A549 (cell line): ENCODE results near the gene SLC1A2. TPM values are rescaled to one million over a fixed set of nuclear protein-coding genes. Genes with fewer than 3 reads are reported as not detected.

Experiments
- ATAC-seq, 2 experiments: fragments of 200-7000 bp in 1 of 2; fragments of >200 bp in 1 of 2; cut with Nextera tagmentation in 1 of 2; cut with Tn5 transposase in 1 of 2; 3 replicates each; pipeline versions ENCODE4 v1.8.0 to v1.9.1; 2018 to 2020; ENCODE audit warnings: mild to moderate bottlenecking in 1 of 2, moderate library complexity in 1 of 2
- CTCF ChIA-PET: fragments of 300-600 bp; sonication (Branson Sonifier 250); formaldehyde crosslinking; extraction: SDS; loops from one replicate; lab custom pipeline; 2021; ENCODE audit warnings: antibody characterized with exemption, inconsistent platforms; lab: Yijun Ruan, JAX
- POLR2A ChIA-PET: fragments of 350-600 bp; formaldehyde crosslinking; extraction: SDS; loops from one replicate; lab custom pipeline; 2021; ENCODE audit warnings: antibody characterized with exemption, inconsistent platforms; lab: Yijun Ruan, JAX
- DNase-seq, 2 experiments: peaks; one replicate each; pipeline versions ENCODE4 v3.0.0 to v3.0.0-alpha.2; 2011 to 2016; ENCODE audit warnings: low read depth in 1 of 2, low spot score in 1 of 2
- FAIRE-seq: peaks from 2 replicates; lab custom pipeline; 2011; peaks lifted over from hg19 to GRCh38; lab: Jason Lieb, UNC
- H3K27ac ChIP-seq, 2 experiments: fragments of >200 bp; sonication (Bioruptor Twin); formaldehyde crosslinking; 3 replicates each; pipeline ENCODE4 v1.5.1; 2016 to 2017
- H3K4me1 ChIP-seq: fragments of >200 bp; sonication (Bioruptor Twin); formaldehyde crosslinking; 3 replicates; pipeline ENCODE4 v1.6.1; 2016
- H3K4me2 ChIP-seq: fragments of >200 bp; sonication (Bioruptor Twin); formaldehyde crosslinking; 3 replicates; pipeline ENCODE4 v1.6.1; 2016
- H3K4me3 ChIP-seq: fragments of >200 bp; sonication (Bioruptor Twin); formaldehyde crosslinking; 3 replicates; pipeline ENCODE4 v1.5.1; 2016
- H3K9me3 ChIP-seq: fragments of >200 bp; sonication (Bioruptor Twin); formaldehyde crosslinking; 3 replicates; pipeline ENCODE4 v1.6.1; 2016
- CEBPB ChIP-seq, 2 experiments: fragments of >200 bp in 1 of 2; sonication (Bioruptor Twin) in 1 of 2; formaldehyde crosslinking in 1 of 2; IDR thresholded peaks; 2 replicates each; pipeline ENCODE4 v1.6.1; 2012 to 2016
- CHD2 ChIP-seq: fragments of 150-350 bp; IDR thresholded peaks from 2 replicates; pipeline ENCODE4 v1.6.1; 2014; ENCODE audit warnings: low read length; ENCODE audit not compliant: partially characterized antibody
- EP300 ChIP-seq, 2 experiments: fragments of >200 bp; sonication (Bioruptor Twin); formaldehyde crosslinking; IDR thresholded peaks; 2 replicates in 1 of 2; 3 replicates in 1 of 2; pipeline ENCODE4 v1.6.1; 2016 to 2017
- FOSB ChIP-seq: fragments of 250-450 bp; sonication (Bioruptor Pico); IDR thresholded peaks from 2 replicates; pipeline ENCODE4 v1.5.0; 2020; ENCODE audit warnings: mild to moderate bottlenecking, moderate library complexity
- FOXS1 ChIP-seq: fragments of 250-450 bp; sonication (Bioruptor Pico); IDR thresholded peaks from 2 replicates; pipeline ENCODE4 v1.5.0; 2020; ENCODE audit warnings: mild to moderate bottlenecking, moderate library complexity
- HES2 ChIP-seq: fragments of >200 bp; sonication (Bioruptor Twin); formaldehyde crosslinking; IDR thresholded peaks from 2 replicates; pipeline ENCODE4 v1.6.1; 2016
- HEYL ChIP-seq: fragments of 250-450 bp; sonication (Bioruptor Pico); IDR thresholded peaks from 2 replicates; pipeline ENCODE4 v1.8.0; 2021; ENCODE audit warnings: mild to moderate bottlenecking, moderate library complexity
- HOXB5 ChIP-seq: fragments of 250-450 bp; sonication (Bioruptor Pico); IDR thresholded peaks from 2 replicates; pipeline ENCODE4 v1.5.0; 2020; ENCODE audit warnings: mild to moderate bottlenecking, moderate library complexity
- NFE2L2 ChIP-seq: fragments of 150-350 bp; conservative IDR thresholded peaks from 2 replicates; pipeline ENCODE4 v1.6.1; 2014; ENCODE audit warnings: low read length
- PBX3 ChIP-seq: IDR thresholded peaks from 2 replicates; pipeline ENCODE4 v1.6.1; 2012
- PHF8 ChIP-seq: fragments of 200-600 bp; sonication (generic); IDR thresholded peaks from 2 replicates; pipeline ENCODE4 v1.6.1; 2016; ENCODE audit warnings: low read depth, mild to moderate bottlenecking, antibody characterized with exemption, moderate library complexity, borderline replicate concordance
- RARB ChIP-seq: fragments of 250-450 bp; sonication (Bioruptor Pico); IDR thresholded peaks from 2 replicates; pipeline ENCODE4 v1.8.0; 2021; ENCODE audit warnings: mild to moderate bottlenecking, moderate library complexity
- RFX5 ChIP-seq: fragments of 450-650 bp; IDR thresholded peaks from 2 replicates; pipeline ENCODE4 v1.7.1; 2014; ENCODE audit warnings: antibody characterized with exemption, mild to moderate bottlenecking, moderate library complexity
- SREBF2 ChIP-seq: fragments of 450-650 bp; IDR thresholded peaks from 2 replicates; pipeline ENCODE4 v1.6.1; 2014; ENCODE audit warnings: mild to moderate bottlenecking, moderate library complexity
- TFCP2L1 ChIP-seq: fragments of 250-450 bp; sonication (Bioruptor Pico); IDR thresholded peaks from 2 replicates; pipeline ENCODE4 v1.5.0; 2021; ENCODE audit warnings: mild to moderate bottlenecking
- ZNF302 ChIP-seq: fragments of 250-450 bp; sonication (Bioruptor Pico); IDR thresholded peaks from 2 replicates; pipeline ENCODE4 v1.9.0; 2021; ENCODE audit warnings: inconsistent platforms, mild to moderate bottlenecking, moderate library complexity
- ZSCAN20 ChIP-seq: fragments of 250-450 bp; sonication (Bioruptor Pico); IDR thresholded peaks from 2 replicates; pipeline ENCODE4 v1.8.0; 2022; ENCODE audit warnings: mild to moderate bottlenecking, moderate library complexity
- WGBS: methylation state at CpG from one replicate; pipeline ENCODE4 v1.1.6; 2017; ENCODE audit errors: missing lambda C conversion rate; 5-methylcytosine and 5-hydroxymethylcytosine counted together
- polyA plus RNA-seq, 4 experiments: library from polyadenylated mRNA; depleted of rRNA in 3 of 4; stranded (reverse); fragments of >200 nt; fragmentation: RNase III in 1 of 4; extraction: RNeasy Plus Mini Kit Qiagen cat#74134 plus additional on column Dnase treatment in 1 of 4; gene quantifications; 2 replicates in 3 of 4; 3 replicates in 1 of 4; pipeline ENCODE4 v1.2.3, GENCODE V29; 2011 to 2017
- TF ChIP-seq, protein P1 (sequence below): fragments of 250-450 bp; sonication (Bioruptor Pico); IDR thresholded peaks from 2 replicates; pipeline ENCODE4 v1.5.0; 2021; ENCODE audit warnings: mild to moderate bottlenecking, moderate library complexity, borderline replicate concordance
- TF ChIP-seq, protein P2 (sequence below): fragments of 200-600 bp; sonication (generic); IDR thresholded peaks from 2 replicates; pipeline ENCODE4 v1.6.1; 2016; ENCODE audit warnings: antibody characterized with exemption, mild to moderate bottlenecking, moderate library complexity

Gene SLC1A2
- polyA plus RNA-seq, 2 of the 4 experiments (the other 2 are of a cell fraction): 0.01 to 0.14 TPM

GRCh38 chr11:35236667-35237003 lies 182.7 kb downstream of the SLC1A2 start:
- H3K4me2 ChIP-seq: no peak overlapping the region

GRCh38 chr11:35235936-35236666 lies 183.3 kb downstream of the SLC1A2 start:
- 63% methylated on average over 4 of the region's 4 CpGs for WGBS
- peak; percentile 27 to 42; a peak in 2 of 6 replicates for ATAC-seq
- 0 out of 3 replicates have a peak, but pooled peaks cover 3% of the 10 kb centered on the region for H3K9me3 ChIP-seq
- DNase-seq: peak; percentile 8 to 54
- no peak overlapping the region for H3K4me3 ChIP-seq
- peak in 1 of 2 experiments; percentile 26; a peak in 1 of 5 replicates for TF ChIP-seq EP300 (IDR thresholded peaks at IDR 0.05)
- TF ChIP-seq SREBF2: no peak
- peaks cover 9% of the 10 kb centered on the region; the same call in 2 of the 3 replicates for H3K4me1 ChIP-seq
- ChIA-PET POLR2A (no interaction called here), CTCF (interaction anchor here (1.1 to 1.4 kb wide), 4 partner anchors 15 to 310 kb away, joined by 3 read pairs; no protein-coding TSS in a partner anchor)
- no peak for FAIRE-seq
- peak overlapping the region; percentile 20; the same call in 2 of the 3 replicates for H3K4me2 ChIP-seq
- peak overlapping the region; percentile 4 to 68; a peak in 4 of 6 replicates for H3K27ac ChIP-seq

More at GRCh38 chr11:35236667-35237003, 182.7 kb downstream of the SLC1A2 start:
- CTCF ChIA-PET: interaction anchor here (1.1 to 1.4 kb wide), 2 partner anchors 22 to 237 kb away, joined by 3 read pairs; no protein-coding TSS in a partner anchor
- POLR2A ChIA-PET: no interaction called here
- ATAC-seq (0 out of 6 replicates have a peak, but pooled peaks of 1 of the 2 experiments have one; percentile 19), DNase-seq (no peak), FAIRE-seq (no peak)
- Histone ChIP-seq H3K9me3 (0 out of 3 replicates have a peak, but pooled peaks cover 3% of the 10 kb centered on the region), H3K4me3 (no peak overlapping the region), H3K4me1 (peaks cover 9% of the 10 kb centered on the region; the same call in 2 of the 3 replicates), H3K27ac (peak overlapping the region; percentile 4 to 68; a peak in 4 of 6 replicates)
- TF ChIP-seq CEBPB (IDR thresholded peaks at IDR 0.05) (no peak), HEYL (CRISPR knock-in tag) (no peak), NFE2L2 (no peak), HOXB5 (CRISPR knock-in tag) (no peak), RARB (CRISPR knock-in tag) (no peak), EP300 (IDR thresholded peaks at IDR 0.05) (no peak), TFCP2L1 (CRISPR knock-in tag) (no peak), HES2 (no peak), PBX3 (no peak), CHD2 (no peak), ZSCAN20 (CRISPR knock-in tag) (no peak), FOSB (CRISPR knock-in tag) (no peak), ZNF302 (CRISPR knock-in tag) (no peak), PHF8 (no peak), RFX5 (no peak), FOXS1 (CRISPR knock-in tag) (no peak)
- TF ChIP-seq, protein P1, sequence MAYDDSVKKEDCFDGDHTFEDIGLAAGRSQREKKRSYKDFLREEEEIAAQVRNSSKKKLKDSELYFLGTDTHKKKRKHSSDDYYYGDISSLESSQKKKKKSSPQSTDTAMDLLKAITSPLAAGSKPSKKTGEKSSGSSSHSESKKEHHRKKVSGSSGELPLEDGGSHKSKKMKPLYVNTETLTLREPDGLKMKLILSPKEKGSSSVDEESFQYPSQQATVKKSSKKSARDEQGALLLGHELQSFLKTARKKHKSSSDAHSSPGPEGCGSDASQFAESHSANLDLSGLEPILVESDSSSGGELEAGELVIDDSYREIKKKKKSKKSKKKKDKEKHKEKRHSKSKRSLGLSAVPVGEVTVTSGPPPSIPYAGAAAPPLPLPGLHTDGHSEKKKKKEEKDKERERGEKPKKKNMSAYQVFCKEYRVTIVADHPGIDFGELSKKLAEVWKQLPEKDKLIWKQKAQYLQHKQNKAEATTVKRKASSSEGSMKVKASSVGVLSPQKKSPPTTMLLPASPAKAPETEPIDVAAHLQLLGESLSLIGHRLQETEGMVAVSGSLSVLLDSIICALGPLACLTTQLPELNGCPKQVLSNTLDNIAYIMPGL (CRISPR knock-in tag): no peak
- TF ChIP-seq, protein P2, sequence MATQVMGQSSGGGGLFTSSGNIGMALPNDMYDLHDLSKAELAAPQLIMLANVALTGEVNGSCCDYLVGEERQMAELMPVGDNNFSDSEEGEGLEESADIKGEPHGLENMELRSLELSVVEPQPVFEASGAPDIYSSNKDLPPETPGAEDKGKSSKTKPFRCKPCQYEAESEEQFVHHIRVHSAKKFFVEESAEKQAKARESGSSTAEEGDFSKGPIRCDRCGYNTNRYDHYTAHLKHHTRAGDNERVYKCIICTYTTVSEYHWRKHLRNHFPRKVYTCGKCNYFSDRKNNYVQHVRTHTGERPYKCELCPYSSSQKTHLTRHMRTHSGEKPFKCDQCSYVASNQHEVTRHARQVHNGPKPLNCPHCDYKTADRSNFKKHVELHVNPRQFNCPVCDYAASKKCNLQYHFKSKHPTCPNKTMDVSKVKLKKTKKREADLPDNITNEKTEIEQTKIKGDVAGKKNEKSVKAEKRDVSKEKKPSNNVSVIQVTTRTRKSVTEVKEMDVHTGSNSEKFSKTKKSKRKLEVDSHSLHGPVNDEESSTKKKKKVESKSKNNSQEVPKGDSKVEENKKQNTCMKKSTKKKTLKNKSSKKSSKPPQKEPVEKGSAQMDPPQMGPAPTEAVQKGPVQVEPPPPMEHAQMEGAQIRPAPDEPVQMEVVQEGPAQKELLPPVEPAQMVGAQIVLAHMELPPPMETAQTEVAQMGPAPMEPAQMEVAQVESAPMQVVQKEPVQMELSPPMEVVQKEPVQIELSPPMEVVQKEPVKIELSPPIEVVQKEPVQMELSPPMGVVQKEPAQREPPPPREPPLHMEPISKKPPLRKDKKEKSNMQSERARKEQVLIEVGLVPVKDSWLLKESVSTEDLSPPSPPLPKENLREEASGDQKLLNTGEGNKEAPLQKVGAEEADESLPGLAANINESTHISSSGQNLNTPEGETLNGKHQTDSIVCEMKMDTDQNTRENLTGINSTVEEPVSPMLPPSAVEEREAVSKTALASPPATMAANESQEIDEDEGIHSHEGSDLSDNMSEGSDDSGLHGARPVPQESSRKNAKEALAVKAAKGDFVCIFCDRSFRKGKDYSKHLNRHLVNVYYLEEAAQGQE: no peak
- WGBS: 86% methylated on average over 5 of the region's 5 CpGs
